GM23248 (cell line): ENCODE data around the gene SH3D19. TPM values are rescaled to one million over a fixed set of nuclear protein-coding genes. Genes with fewer than 3 reads are reported as not detected.

Source experiments
- DNase-seq: peaks from one replicate; pipeline ENCODE4 v3.0.0-alpha.2; 2015
- H2AFZ ChIP-seq: fragments of 200-600 bp; sonication (generic); 2 replicates; pipeline ENCODE4 v1.6.1; 2016; ENCODE audit warnings: antibody characterized with exemption
- H3F3A ChIP-seq: fragments of 200-600 bp; sonication (generic); 2 replicates; pipeline ENCODE4 v1.6.1; 2016; ENCODE audit warnings: mild to moderate bottlenecking, antibody characterized with exemption, mixed run types; ENCODE audit not compliant: insufficient read depth
- H3K27ac ChIP-seq: fragments of 200-600 bp; sonication (generic); 2 replicates; pipeline ENCODE4 v1.5.1; 2016; ENCODE audit warnings: mild to moderate bottlenecking
- H3K27me3 ChIP-seq: fragments of 200-600 bp; sonication (generic); replicated peaks from 2 replicates; pipeline ENCODE4 v1.6.1; 2016; ENCODE audit warnings: mild to moderate bottlenecking; ENCODE audit not compliant: insufficient read depth
- H3K36me3 ChIP-seq: fragments of 200-600 bp; sonication (generic); 2 replicates; pipeline ENCODE4 v1.6.1; 2016; ENCODE audit warnings: low read depth, mild to moderate bottlenecking
- H3K4me1 ChIP-seq: fragments of 200-600 bp; sonication (generic); 2 replicates; pipeline ENCODE4 v1.6.1; 2016; ENCODE audit warnings: mild to moderate bottlenecking; ENCODE audit not compliant: insufficient read depth
- H3K4me2 ChIP-seq: fragments of 200-600 bp; sonication (generic); one replicate; pipeline ENCODE4 v1.6.1; 2016; ENCODE audit warnings: mild to moderate bottlenecking; ENCODE audit not compliant: unreplicated experiment
- H3K4me3 ChIP-seq: fragments of 200-600 bp; sonication (generic); 2 replicates; pipeline ENCODE4 v1.5.1; 2016; ENCODE audit warnings: mild to moderate bottlenecking
- H3K79me2 ChIP-seq: fragments of 200-600 bp; sonication (generic); 2 replicates; pipeline ENCODE4 v1.6.1; 2016; ENCODE audit warnings: mild to moderate bottlenecking; ENCODE audit not compliant: insufficient read depth
- H3K9ac ChIP-seq: fragments of 200-600 bp; sonication (generic); 2 replicates; pipeline ENCODE4 v1.6.1; 2016; ENCODE audit warnings: mild to moderate bottlenecking
- H3K9me2 ChIP-seq: fragments of 200-600 bp; sonication (generic); 2 replicates; pipeline ENCODE4 v1.6.1; 2016; ENCODE audit warnings: mixed run types, mild to moderate bottlenecking, moderate library complexity; ENCODE audit not compliant: insufficient read depth
- H3K9me3 ChIP-seq: fragments of 200-600 bp; sonication (generic); one replicate; pipeline ENCODE4 v1.6.1; 2017; ENCODE audit warnings: low read depth
- H4K20me1 ChIP-seq: fragments of 200-600 bp; sonication (generic); 2 replicates; pipeline ENCODE4 v1.6.0; 2016; ENCODE audit not compliant: insufficient read depth
- EZH2 ChIP-seq: fragments of 200-600 bp; sonication (generic); IDR thresholded peaks from 2 replicates; pipeline ENCODE4 v1.6.1; 2018; ENCODE audit warnings: antibody characterized with exemption, mild to moderate bottlenecking; ENCODE audit not compliant: insufficient read depth, poor library complexity, severe bottlenecking
- EZH2phosphoT487 ChIP-seq: fragments of 200-600 bp; sonication (generic); IDR thresholded peaks from 2 replicates; pipeline ENCODE4 v1.6.1; 2018; ENCODE audit warnings: antibody characterized with exemption, moderate library complexity, mild to moderate bottlenecking, low read depth; ENCODE audit not compliant: insufficient read depth
- WGBS, 2 experiments: methylation state at CpG; one replicate each; pipeline ENCODE4 v1.1.6; 2015 to 2017; ENCODE audit warnings: low lambda C conversion rate in 2 of 2, low coverage in 1 of 2; ENCODE audit errors: missing lambda C conversion rate in 2 of 2; 5-methylcytosine and 5-hydroxymethylcytosine counted together
- in situ Hi-C: fragments of 300-500 bp; cut with MboI; formaldehyde crosslinking; loops from 2 replicates; pipeline ENCODE4 v1.15.0; 2020
- polyA plus RNA-seq: library from polyadenylated mRNA; unstranded; fragments of >200 nt; fragmentation: Nextera tagmentation; extraction: Ambion mirVana; gene quantifications from 2 replicates; pipeline ENCODE4 v1.2.1, GENCODE V29; 2016
- total RNA-seq: library from RNA; depleted of rRNA; stranded (reverse); fragments of >200 nt; shearing (Covaris generic); gene quantifications from 2 replicates; pipeline ENCODE4 v1.2.3, GENCODE V29; 2014

SH3D19 gene
- total and polyA plus RNA-seq, 2 experiments from 2014 or later: 29.1 to 47.8 TPM

GRCh38 chr4:151165205-151166000 lies 160.0 kb downstream of the SH3D19 start:
- H3K79me2 ChIP-seq: no peaks in the 10 kb centered on the region; the same call in 1 of the 2 replicates
- in situ Hi-C loops: no loop called here
- H3K9me3 ChIP-seq: no peaks in the 10 kb centered on the region
- no peaks in the 10 kb centered on the region for H3K27me3 ChIP-seq
- H3K4me3 ChIP-seq: no peak overlapping the region
- TF ChIP-seq EZH2phosphoT487 (no peak), EZH2 (no peak)
- peaks cover 16% of the 10 kb centered on the region for H3F3A ChIP-seq
- H2AFZ ChIP-seq: no peak overlapping the region
- no peak for DNase-seq
- no peaks in the 10 kb centered on the region; the same call in 1 of the 2 replicates for H3K36me3 ChIP-seq
- WGBS, 2 experiments: 58 to 61% methylated on average over 10 of the region's 10 CpGs
- H3K9ac ChIP-seq: no peak overlapping the region
- peaks cover 17% of the 10 kb centered on the region for H3K4me1 ChIP-seq
- no peak overlapping the region for H3K4me2 ChIP-seq
- H4K20me1 ChIP-seq: no peaks in the 10 kb centered on the region
- no peak overlapping the region; the same call in 1 of the 2 replicates for H3K27ac ChIP-seq
- H3K9me2 ChIP-seq: no peaks in the 10 kb centered on the region

GRCh38 chr4:151163855-151164254 lies 161.6 kb downstream of the SH3D19 start:
- DNase-seq: no peak
- Histone ChIP-seq H3K9ac (no peak overlapping the region), H3K79me2 (no peaks in the 10 kb centered on the region; the same call in 1 of the 2 replicates), H3K9me3 (no peaks in the 10 kb centered on the region), H3K36me3 (peaks cover 3% of the 10 kb centered on the region; the same call in 1 of the 2 replicates), H3K4me3 (no peak overlapping the region), H3K4me2 (no peak overlapping the region), H3K27me3 (no peaks in the 10 kb centered on the region), H3K27ac (no peak overlapping the region), H2AFZ (no peak overlapping the region), H3K4me1 (peaks cover 4% of the 10 kb centered on the region), H3K9me2 (no peaks in the 10 kb centered on the region), H4K20me1 (no peaks in the 10 kb centered on the region), H3F3A (0 out of 2 replicates have a peak, but pooled peaks cover 4% of the 10 kb centered on the region)
- in situ Hi-C loops: no loop called here
- 74 to 78% methylated on average over 1 of the region's 1 CpG for WGBS, 2 experiments
- TF ChIP-seq EZH2: no peak
- TF ChIP-seq EZH2phosphoT487: no peak

GRCh38 chr4:151158979-151159378 lies 166.4 kb downstream of the SH3D19 start:
- no peaks in the 10 kb centered on the region for H3F3A ChIP-seq
- no peaks in the 10 kb centered on the region for H3K27me3 ChIP-seq
- no peaks in the 10 kb centered on the region for H3K79me2 ChIP-seq
- 76% methylated on average over 1 of the region's 1 CpG for WGBS, 2 experiments
- H3K9me2 ChIP-seq: no peaks in the 10 kb centered on the region
- no peak overlapping the region for H3K27ac ChIP-seq
- H3K9ac ChIP-seq: no peak overlapping the region
- H3K4me1 ChIP-seq: no peaks in the 10 kb centered on the region
- H3K36me3 ChIP-seq: peaks cover 16% of the 10 kb centered on the region; the same call in 1 of the 2 replicates
- no peak overlapping the region for H3K4me3 ChIP-seq
- no peak for DNase-seq
- TF ChIP-seq EZH2phosphoT487: no peak
- TF ChIP-seq EZH2: no peak
- H4K20me1 ChIP-seq: no peaks in the 10 kb centered on the region
- no peak overlapping the region for H2AFZ ChIP-seq
- in situ Hi-C loops: no loop called here
- no peaks in the 10 kb centered on the region for H3K9me3 ChIP-seq
- H3K4me2 ChIP-seq: no peak overlapping the region

DNA sequence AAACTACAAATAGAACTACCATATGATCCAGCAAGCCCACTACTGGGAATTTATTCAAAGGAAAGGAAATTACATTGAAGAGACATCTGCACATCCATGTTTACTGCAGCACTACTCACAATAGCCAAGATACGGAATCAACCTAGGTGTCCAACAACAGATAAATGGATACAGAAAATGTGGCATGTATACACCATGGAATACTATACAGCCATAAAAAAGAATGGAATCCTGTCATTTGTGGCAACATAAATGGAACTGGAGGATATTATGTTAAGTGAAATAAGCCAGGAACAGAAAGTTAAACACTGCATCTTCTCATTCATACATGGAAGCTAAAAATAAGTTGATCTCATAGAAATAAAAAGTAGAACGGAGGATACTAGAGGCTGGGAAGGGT lies 167.9 kb downstream of the SH3D19 start:
- H3K9me2 ChIP-seq: no peaks in the 10 kb centered on the region
- no peak overlapping the region for H3K4me3 ChIP-seq
- H3F3A ChIP-seq: no peaks in the 10 kb centered on the region
- TF ChIP-seq EZH2phosphoT487: no peak
- TF ChIP-seq EZH2: no peak
- no peak overlapping the region for H3K27ac ChIP-seq
- 100% methylated on average over 2 of the region's 2 CpGs for WGBS, 2 experiments
- no peak overlapping the region for H3K4me2 ChIP-seq
- H3K9me3 ChIP-seq: no peaks in the 10 kb centered on the region
- no peaks in the 10 kb centered on the region for H3K79me2 ChIP-seq
- no peaks in the 10 kb centered on the region for H3K4me1 ChIP-seq
- H3K27me3 ChIP-seq: no peaks in the 10 kb centered on the region
- H2AFZ ChIP-seq: no peak overlapping the region
- H4K20me1 ChIP-seq: no peaks in the 10 kb centered on the region
- no peak overlapping the region for H3K9ac ChIP-seq
- in situ Hi-C loops: no loop called here
- H3K36me3 ChIP-seq: peaks cover 16% of the 10 kb centered on the region; the same call in 1 of the 2 replicates
- DNase-seq: no peak
